OCI-LY7 (cell line): Measurements from ENCODE around the gene MCM5.

Experiments
- EZH2phosphoT487 ChIP-seq: fragments of 200-600 bp; sonication (generic); IDR thresholded peaks from 2 replicates; pipeline ENCODE4 v1.6.1; 2018; ENCODE audit warnings: low read depth, borderline replicate concordance, mild to moderate bottlenecking, mixed run types, antibody characterized with exemption, low read length, moderate library complexity, mixed read lengths
- TF ChIP-seq, protein P1 (sequence below): fragments of 200-600 bp; sonication (generic); conservative IDR thresholded peaks from 2 replicates; pipeline ENCODE4 v1.5.1; 2014; ENCODE audit warnings: mild to moderate bottlenecking, antibody characterized with exemption, low read length, moderate library complexity, mixed read lengths

DNA sequence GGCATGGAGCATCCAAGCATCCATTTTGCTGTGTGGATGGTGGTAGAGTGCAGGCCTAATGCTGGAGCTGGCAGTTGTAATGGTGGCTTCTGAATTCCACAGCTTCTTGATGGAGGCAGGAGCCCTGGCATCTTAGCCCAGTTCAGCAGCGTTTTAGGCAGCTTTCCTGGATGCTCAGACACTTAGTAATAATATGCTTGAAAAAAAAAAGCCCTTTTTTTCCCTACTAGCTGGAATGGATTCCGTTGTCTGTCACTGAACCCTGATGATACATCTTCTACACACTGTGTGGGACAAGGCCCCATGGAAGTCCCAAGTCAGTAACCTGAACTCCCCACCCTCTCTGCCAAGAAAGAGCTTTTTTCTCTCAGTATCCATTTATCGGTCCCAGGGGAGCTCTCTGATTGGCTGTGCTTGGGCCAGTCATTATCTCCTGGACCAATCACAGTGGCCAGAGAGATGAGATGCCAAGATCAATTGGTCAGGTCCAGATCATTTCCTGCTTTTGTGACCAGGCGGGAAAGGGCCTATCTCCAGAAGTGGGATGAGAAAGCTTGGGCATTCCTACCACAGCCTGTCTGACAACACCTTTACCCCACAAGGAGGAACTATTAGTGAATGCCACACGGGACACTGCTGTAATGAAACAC lies 34.2 kb downstream of the MCM5 start:
- TF ChIP-seq, protein P1, sequence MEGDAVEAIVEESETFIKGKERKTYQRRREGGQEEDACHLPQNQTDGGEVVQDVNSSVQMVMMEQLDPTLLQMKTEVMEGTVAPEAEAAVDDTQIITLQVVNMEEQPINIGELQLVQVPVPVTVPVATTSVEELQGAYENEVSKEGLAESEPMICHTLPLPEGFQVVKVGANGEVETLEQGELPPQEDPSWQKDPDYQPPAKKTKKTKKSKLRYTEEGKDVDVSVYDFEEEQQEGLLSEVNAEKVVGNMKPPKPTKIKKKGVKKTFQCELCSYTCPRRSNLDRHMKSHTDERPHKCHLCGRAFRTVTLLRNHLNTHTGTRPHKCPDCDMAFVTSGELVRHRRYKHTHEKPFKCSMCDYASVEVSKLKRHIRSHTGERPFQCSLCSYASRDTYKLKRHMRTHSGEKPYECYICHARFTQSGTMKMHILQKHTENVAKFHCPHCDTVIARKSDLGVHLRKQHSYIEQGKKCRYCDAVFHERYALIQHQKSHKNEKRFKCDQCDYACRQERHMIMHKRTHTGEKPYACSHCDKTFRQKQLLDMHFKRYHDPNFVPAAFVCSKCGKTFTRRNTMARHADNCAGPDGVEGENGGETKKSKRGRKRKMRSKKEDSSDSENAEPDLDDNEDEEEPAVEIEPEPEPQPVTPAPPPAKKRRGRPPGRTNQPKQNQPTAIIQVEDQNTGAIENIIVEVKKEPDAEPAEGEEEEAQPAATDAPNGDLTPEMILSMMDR, result no peak
- TF ChIP-seq EZH2phosphoT487, result no peak
